Neural progenitor cell (in vitro differentiated cells): Measurements from ENCODE around the gene PRDM16. TPM values are rescaled to one million over a fixed set of nuclear protein-coding genes. Genes with fewer than 3 reads are reported as not detected.

ENCODE experiments used
- DNase-seq: peaks from one replicate; pipeline ENCODE4 v3.0.0-alpha.2; 2016; ENCODE audit warnings: low spot score
- H2AFZ ChIP-seq: fragments of 200-600 bp; sonication (generic); replicated peaks from 2 replicates; pipeline ENCODE4 v1.6.1; 2016; ENCODE audit warnings: antibody characterized with exemption
- H3F3A ChIP-seq: fragments of 200-600 bp; sonication (generic); 2 replicates; pipeline ENCODE4 v1.6.1; 2016; ENCODE audit warnings: antibody characterized with exemption, low read depth
- H3K27ac ChIP-seq: fragments of 200-600 bp; sonication (generic); 2 replicates; pipeline ENCODE4 v1.5.1; 2016; ENCODE audit warnings: mild to moderate bottlenecking
- H3K27me3 ChIP-seq: fragments of 200-600 bp; sonication (generic); 2 replicates; pipeline ENCODE4 v1.6.1; 2016; ENCODE audit warnings: mild to moderate bottlenecking, moderate library complexity
- H3K36me3 ChIP-seq: fragments of 200-600 bp; sonication (generic); 2 replicates; pipeline ENCODE4 v1.5.1; 2016
- H3K4me1 ChIP-seq: fragments of 200-600 bp; sonication (generic); 2 replicates; pipeline ENCODE4 v1.6.1; 2016; ENCODE audit warnings: mixed run types
- H3K4me2 ChIP-seq: fragments of 200-600 bp; sonication (generic); 2 replicates; pipeline ENCODE4 v1.6.1; 2016
- H3K4me3 ChIP-seq: fragments of 200-600 bp; sonication (generic); 2 replicates; pipeline ENCODE4 v1.5.1; 2016
- H3K79me2 ChIP-seq: fragments of 200-600 bp; sonication (generic); 2 replicates; pipeline ENCODE4 v1.6.1; 2016; ENCODE audit warnings: low read depth
- H3K9ac ChIP-seq: fragments of 200-600 bp; sonication (generic); 2 replicates; pipeline ENCODE4 v1.6.1; 2016
- H3K9me3 ChIP-seq: fragments of 200-600 bp; sonication (generic); 2 replicates; pipeline ENCODE4 v1.5.1; 2016; ENCODE audit warnings: low read depth
- H4K20me1 ChIP-seq: fragments of 200-600 bp; sonication (generic); 2 replicates; pipeline ENCODE4 v1.6.1; 2016; ENCODE audit warnings: low read depth
- H3K27ac Mint-ChIP-seq: 3 replicates; pipeline ENCODE4 v1.8.0; 2021; ENCODE audit warnings: mixed read lengths
- H3K27me3 Mint-ChIP-seq: 2 replicates; pipeline ENCODE4 v1.8.0; 2022; ENCODE audit warnings: low read depth, mild to moderate bottlenecking, inconsistent platforms, moderate library complexity, mixed read lengths; ENCODE audit not compliant: insufficient read depth
- H3K36me3 Mint-ChIP-seq: 3 replicates; pipeline ENCODE4 v1.8.0; 2021; ENCODE audit warnings: mixed read lengths
- H3K4me1 Mint-ChIP-seq: 3 replicates; pipeline ENCODE4 v1.8.0; 2021; ENCODE audit warnings: mixed read lengths
- H3K4me3 Mint-ChIP-seq: 3 replicates; pipeline ENCODE4 v1.8.0; 2021; ENCODE audit warnings: mild to moderate bottlenecking, moderate library complexity, mixed read lengths
- H3K9me3 Mint-ChIP-seq: 3 replicates; pipeline ENCODE4 v1.8.0; 2020; ENCODE audit warnings: mixed read lengths
- CTCF ChIP-seq: fragments of 200-600 bp; sonication (generic); IDR thresholded peaks from 2 replicates; pipeline ENCODE4 v1.5.1; 2017; ENCODE audit warnings: antibody characterized with exemption, mild to moderate bottlenecking
- EZH2 ChIP-seq: fragments of 200-600 bp; sonication (generic); IDR thresholded peaks from 2 replicates; pipeline ENCODE4 v1.6.1; 2017; ENCODE audit warnings: antibody characterized with exemption, mild to moderate bottlenecking, moderate library complexity
- EZH2phosphoT487 ChIP-seq: fragments of 200-600 bp; sonication (generic); IDR thresholded peaks from 2 replicates; pipeline ENCODE4 v1.6.1; 2017; ENCODE audit warnings: antibody characterized with exemption
- total RNA-seq: library from RNA; depleted of rRNA; stranded (reverse); fragments of >200 nt; gene quantifications from 2 replicates; pipeline ENCODE4 v1.2.3, GENCODE V29; 2015; ENCODE audit warnings: low replicate concordance

Gene PRDM16
- total RNA-seq, 1 donor from 2014 or later: 1.9 TPM

GRCh38 chr1:3332043-3332442 lies 263.0 kb downstream of the PRDM16 start:
- DNase-seq: no peak
- TF ChIP-seq EZH2 (no peak), EZH2phosphoT487 (no peak), CTCF (no peak)
- H3K27ac ChIP-seq: no peak overlapping the region
- no peak overlapping the region for H3K9ac ChIP-seq
- no peak overlapping the region for H3K4me3 Mint-ChIP-seq
- H3K4me2 ChIP-seq: no peak overlapping the region
- H3K27me3 ChIP-seq: no peaks in the 10 kb centered on the region
- peaks cover 28% of the 10 kb centered on the region for H3K4me1 ChIP-seq
- H3K79me2 ChIP-seq: no peaks in the 10 kb centered on the region
- H3F3A ChIP-seq: peaks cover 10% of the 10 kb centered on the region
- H3K9me3 ChIP-seq: no peaks in the 10 kb centered on the region
- no peak overlapping the region for H2AFZ ChIP-seq
- H3K4me1 Mint-ChIP-seq: peaks cover 31% of the 10 kb centered on the region
- no peaks in the 10 kb centered on the region for H4K20me1 ChIP-seq
- no peaks in the 10 kb centered on the region for H3K9me3 Mint-ChIP-seq
- H3K27me3 Mint-ChIP-seq: no peaks in the 10 kb centered on the region
- H3K36me3 Mint-ChIP-seq: no peaks in the 10 kb centered on the region
- H3K27ac Mint-ChIP-seq: no peak overlapping the region
- H3K4me3 ChIP-seq: no peak overlapping the region
- no peaks in the 10 kb centered on the region for H3K36me3 ChIP-seq

DNA sequence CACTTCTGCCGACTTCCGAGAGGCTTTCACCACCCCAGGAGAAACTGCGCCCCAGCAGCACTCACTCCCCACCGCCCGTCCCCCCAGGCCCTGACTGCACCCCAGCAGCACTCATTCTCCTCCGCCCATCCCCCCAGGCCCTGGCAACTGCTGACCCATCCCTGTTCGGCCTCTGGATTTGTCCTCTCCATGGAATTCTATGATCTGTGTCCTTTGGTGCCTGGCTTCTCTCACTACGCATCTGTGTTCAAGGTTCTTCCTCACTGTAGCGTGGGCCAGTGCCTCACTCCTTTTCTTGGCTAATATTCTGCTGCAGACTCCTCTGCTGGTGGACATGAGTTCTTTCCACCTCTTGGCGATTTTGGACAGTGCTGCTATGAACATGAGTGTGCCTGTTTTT lies 263.7 kb downstream of the PRDM16 start:
- Histone ChIP-seq H3K9me3 (no peaks in the 10 kb centered on the region), H3K4me3 (no peak overlapping the region), H3K4me1 (peaks cover 28% of the 10 kb centered on the region), H3K4me2 (no peak overlapping the region), H2AFZ (no peak overlapping the region), H3K27me3 (no peaks in the 10 kb centered on the region), H3K36me3 (no peaks in the 10 kb centered on the region), H3K9ac (no peak overlapping the region), H3K27ac (no peak overlapping the region), H3K79me2 (no peaks in the 10 kb centered on the region), H4K20me1 (no peaks in the 10 kb centered on the region), H3F3A (peaks cover 10% of the 10 kb centered on the region)
- Mint-ChIP-seq H3K27me3 (peaks cover 1% of the 10 kb centered on the region), H3K4me1 (peaks cover 28% of the 10 kb centered on the region), H3K9me3 (no peaks in the 10 kb centered on the region), H3K27ac (no peak overlapping the region), H3K36me3 (no peaks in the 10 kb centered on the region), H3K4me3 (no peak overlapping the region)
- DNase-seq: no peak
- TF ChIP-seq CTCF (no peak), EZH2phosphoT487 (no peak), EZH2 (no peak)

DNA sequence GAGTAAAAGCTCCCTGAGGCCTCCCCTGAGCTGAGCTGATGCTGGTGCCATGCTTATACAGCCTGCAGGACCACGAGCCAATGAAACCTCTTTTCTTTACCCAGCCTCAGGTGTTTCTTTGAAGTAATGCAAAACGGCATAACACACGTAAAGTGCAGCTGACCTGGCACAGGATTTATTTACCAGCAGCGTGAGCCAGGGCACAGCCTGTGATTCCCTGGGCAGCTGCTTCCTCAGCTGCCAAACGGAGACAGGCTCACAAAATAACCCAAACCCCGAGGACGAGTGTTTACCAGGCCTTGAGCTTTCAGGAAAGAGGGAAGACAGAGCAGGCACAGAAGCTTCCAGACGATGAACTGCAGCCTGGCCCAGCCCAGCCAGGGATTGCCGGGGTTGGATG lies 264.9 kb downstream of the PRDM16 start:
- no peak for DNase-seq
- H4K20me1 ChIP-seq: no peaks in the 10 kb centered on the region
- H3F3A ChIP-seq: peaks cover 10% of the 10 kb centered on the region
- Mint-ChIP-seq H3K27ac (no peak overlapping the region), H3K4me3 (no peak overlapping the region), H3K4me1 (peaks cover 27% of the 10 kb centered on the region), H3K27me3 (peaks cover 2% of the 10 kb centered on the region), H3K36me3 (no peaks in the 10 kb centered on the region), H3K9me3 (no peaks in the 10 kb centered on the region)
- no peak overlapping the region for H3K27ac ChIP-seq
- H3K27me3 ChIP-seq: no peaks in the 10 kb centered on the region
- no peaks in the 10 kb centered on the region for H3K79me2 ChIP-seq
- H2AFZ ChIP-seq: no peak overlapping the region
- H3K4me1 ChIP-seq: peaks cover 28% of the 10 kb centered on the region
- no peak overlapping the region for H3K9ac ChIP-seq
- H3K4me3 ChIP-seq: no peak overlapping the region
- H3K9me3 ChIP-seq: no peaks in the 10 kb centered on the region
- H3K36me3 ChIP-seq: no peaks in the 10 kb centered on the region
- H3K4me2 ChIP-seq: no peak overlapping the region
- TF ChIP-seq EZH2phosphoT487: no peak
- no peak for TF ChIP-seq EZH2
- no peak for TF ChIP-seq CTCF
